Adrenal gland (tissue), 12 donors: ENCODE data around the gene KCTD21. TPM values are rescaled to one million over a fixed set of nuclear protein-coding genes. Genes with fewer than 3 reads are reported as not detected.

ENCODE experiments used
- DNase-seq, 7 donors: peaks; one replicate each; pipeline ENCODE4 v3.0.0-alpha.2; 2019 to 2020
- H3K27ac ChIP-seq, 5 donors: fragments of 200-600 bp; sonication (generic) in 4 of 5; 1 replicate in 3 of 5; 2 replicates in 2 of 5; pipeline versions ENCODE4 v1.5.1 to v1.8.0; 2016 to 2020; ENCODE audit warnings: mild to moderate bottlenecking in 1 of 5
- H3K27me3 ChIP-seq: fragments of 200-600 bp; 2 replicates; pipeline ENCODE4 v1.8.0; 2021
- H3K36me3 ChIP-seq, 2 donors: fragments of 200-600 bp; replicated peaks in 1 of 2; 1 replicate in 1 of 2; 2 replicates in 1 of 2; pipeline versions ENCODE4 v1.5.1 to v1.8.0; 2018 to 2022
- H3K4me1 ChIP-seq, 2 donors: fragments of 200-600 bp; replicated peaks in 1 of 2; 1 replicate in 1 of 2; 2 replicates in 1 of 2; pipeline versions ENCODE4 v1.5.1 to v1.8.0; 2018 to 2021
- H3K4me3 ChIP-seq, 4 donors: fragments of 200-600 bp; sonication (generic) in 3 of 4; one replicate each; pipeline ENCODE4 v1.5.1; 2016 to 2018
- H3K9me3 ChIP-seq, 3 donors: fragments of 200-600 bp; sonication (generic) in 1 of 3; replicated peaks in 1 of 3; 1 replicate in 2 of 3; 2 replicates in 1 of 3; pipeline versions ENCODE4 v1.5.1 to v1.8.0; 2016 to 2021
- POLR2A ChIP-seq, 2 donors: fragments of 450-650 bp; IDR thresholded peaks; one replicate each; pipeline ENCODE4 v1.6.1; 2017; ENCODE audit warnings: antibody characterized with exemption in 2 of 2, mild to moderate bottlenecking in 2 of 2, moderate library complexity in 1 of 2
- WGBS, 4 donors: extraction: QIAGEN DNeasy Blood & Tissue Kit in 2 of 4; methylation state at CpG; one replicate each; pipeline versions ENCODE4 v1.1.5 to v1.1.7; 2013 to 2017; 5-methylcytosine and 5-hydroxymethylcytosine counted together
- intact Hi-C, 2 donors: fragments of 100-400 bp; cut with DNase I; formaldehyde crosslinking; loops; one replicate each; pipeline versions ENCODE4 v1.14.1 to v1.15.0; 2022 to 2023
- polyA plus RNA-seq, 3 donors: library from polyadenylated mRNA; stranded (reverse); fragments of 200-250 nt in 2 of 3; fragments of 350-450 nt in 1 of 3; fragmentation: Illumina TruSeq in 1 of 3; extraction: RNeasy Lipid Tissue Mini Kit (QIAGEN cat#74804) in 1 of 3; gene quantifications; one replicate each; pipeline ENCODE4 v1.2.3, GENCODE V29; 2013 to 2014
- total RNA-seq, 9 donors: library from RNA; depleted of rRNA in 4 of 9; stranded (reverse); fragments of >200 nt in 4 of 9; fragments of 120-200 nt in 1 of 9; fragmentation: NEBNext Ultra II Directional in 1 of 9; extraction: Animal tissue kit (Norgen Biotek cat#: 25700) in 1 of 9; gene quantifications; one replicate each; pipeline versions ENCODE4 v1.1.0 to v1.2.4, GENCODE V29; 2013 to 2023
- TF ChIP-seq, protein P1 (sequence below), 6 experiments: fragments of 450-650 bp in 4 of 6; fragments of 200-600 bp in 2 of 6; sonication (generic) in 1 of 6; IDR thresholded peaks; 1 replicate in 5 of 6; 2 replicates in 1 of 6; pipeline versions ENCODE4 v1.5.1 to v1.8.0; 2016 to 2021; ENCODE audit warnings: antibody characterized with exemption in 6 of 6, mild to moderate bottlenecking in 2 of 6, moderate library complexity in 1 of 6
- donor health status: healthy with polysubstance abuse.
- donor health status: Bipolar disorder and iron deficiency.
- donor health status: DM: yes; HTN: yes; CAD: no.
- donor health status: DM: no; HTN: no; CAD: no.
- donor health status: DM: no; HTN: no; CAD: no.
- donor health status: DM: yes; HTN: yes; CAD: no.

Gene KCTD21
- total and polyA plus RNA-seq, 12 donors, result 9.3 to 54.0 (median 26.4) TPM

DNA sequence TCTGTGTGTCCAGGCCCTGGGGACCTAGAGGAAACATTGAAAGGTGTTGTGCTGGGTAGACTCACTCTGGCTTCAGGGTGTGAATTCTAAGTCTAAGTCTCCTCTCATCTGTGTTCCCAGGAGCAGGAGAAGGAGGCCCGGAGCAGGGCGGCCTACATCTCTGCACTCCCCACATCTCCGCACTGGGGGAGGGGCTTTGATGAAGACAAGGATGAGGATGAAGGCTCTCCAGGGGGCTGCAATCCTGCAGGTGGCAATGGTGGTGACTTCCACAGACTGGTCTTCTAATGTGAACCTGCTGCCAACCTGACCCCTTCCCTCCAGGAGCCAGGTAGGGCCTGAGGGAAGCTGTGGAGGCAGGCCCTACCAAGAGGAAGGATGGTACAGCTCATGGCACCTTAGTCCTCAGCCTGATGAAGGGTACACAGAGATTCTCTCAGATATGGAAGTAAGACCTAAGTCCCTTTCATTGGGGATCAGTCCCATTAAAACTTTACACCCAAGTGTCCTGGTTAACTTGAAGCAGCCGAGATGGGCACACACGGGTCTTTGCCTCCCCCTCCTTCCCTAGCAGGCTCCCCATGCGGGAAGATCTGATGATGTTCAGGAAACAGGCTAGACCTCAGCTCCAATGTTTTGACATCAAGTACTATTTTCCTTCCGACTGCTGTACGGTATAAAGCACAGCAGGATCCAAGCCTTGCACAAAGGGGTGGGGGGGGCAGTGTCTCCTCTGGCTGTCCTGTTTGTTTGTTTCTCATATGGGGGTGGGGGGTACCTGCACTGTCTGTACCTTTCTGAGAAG lies 25.3 kb upstream of the KCTD21 start:
- H3K36me3 ChIP-seq, result peaks cover 0 to 73% of the 10 kb centered on the region in 2 donors
- peak in 2 of 7 donors; percentile 19 to 51 for DNase-seq
- no peaks in the 10 kb centered on the region for H3K27me3 ChIP-seq
- H3K4me1 ChIP-seq, result peaks cover 0 to 10% of the 10 kb centered on the region in 2 donors
- no peaks in the 10 kb centered on the region for H3K9me3 ChIP-seq
- H3K27ac ChIP-seq, result peak overlapping the region in 3 of 5 donors; percentile 10 to 76 (median 75)
- H3K4me3 ChIP-seq, result no peak overlapping the region
- 78 to 86% (median 80%) methylated on average over 5 to 8 of the region's 8 CpGs for WGBS, 4 donors
- TF ChIP-seq POLR2A (IDR thresholded peaks at IDR 0.05), result no peak
- TF ChIP-seq, protein P1, sequence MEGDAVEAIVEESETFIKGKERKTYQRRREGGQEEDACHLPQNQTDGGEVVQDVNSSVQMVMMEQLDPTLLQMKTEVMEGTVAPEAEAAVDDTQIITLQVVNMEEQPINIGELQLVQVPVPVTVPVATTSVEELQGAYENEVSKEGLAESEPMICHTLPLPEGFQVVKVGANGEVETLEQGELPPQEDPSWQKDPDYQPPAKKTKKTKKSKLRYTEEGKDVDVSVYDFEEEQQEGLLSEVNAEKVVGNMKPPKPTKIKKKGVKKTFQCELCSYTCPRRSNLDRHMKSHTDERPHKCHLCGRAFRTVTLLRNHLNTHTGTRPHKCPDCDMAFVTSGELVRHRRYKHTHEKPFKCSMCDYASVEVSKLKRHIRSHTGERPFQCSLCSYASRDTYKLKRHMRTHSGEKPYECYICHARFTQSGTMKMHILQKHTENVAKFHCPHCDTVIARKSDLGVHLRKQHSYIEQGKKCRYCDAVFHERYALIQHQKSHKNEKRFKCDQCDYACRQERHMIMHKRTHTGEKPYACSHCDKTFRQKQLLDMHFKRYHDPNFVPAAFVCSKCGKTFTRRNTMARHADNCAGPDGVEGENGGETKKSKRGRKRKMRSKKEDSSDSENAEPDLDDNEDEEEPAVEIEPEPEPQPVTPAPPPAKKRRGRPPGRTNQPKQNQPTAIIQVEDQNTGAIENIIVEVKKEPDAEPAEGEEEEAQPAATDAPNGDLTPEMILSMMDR (IDR thresholded peaks at IDR 0.05), result no peak
- intact Hi-C loops, result loop anchor here in 1 of 2 donors (10.0 kb wide), 1 partner anchor 351 kb away; no protein-coding TSS in a partner anchor

DNA sequence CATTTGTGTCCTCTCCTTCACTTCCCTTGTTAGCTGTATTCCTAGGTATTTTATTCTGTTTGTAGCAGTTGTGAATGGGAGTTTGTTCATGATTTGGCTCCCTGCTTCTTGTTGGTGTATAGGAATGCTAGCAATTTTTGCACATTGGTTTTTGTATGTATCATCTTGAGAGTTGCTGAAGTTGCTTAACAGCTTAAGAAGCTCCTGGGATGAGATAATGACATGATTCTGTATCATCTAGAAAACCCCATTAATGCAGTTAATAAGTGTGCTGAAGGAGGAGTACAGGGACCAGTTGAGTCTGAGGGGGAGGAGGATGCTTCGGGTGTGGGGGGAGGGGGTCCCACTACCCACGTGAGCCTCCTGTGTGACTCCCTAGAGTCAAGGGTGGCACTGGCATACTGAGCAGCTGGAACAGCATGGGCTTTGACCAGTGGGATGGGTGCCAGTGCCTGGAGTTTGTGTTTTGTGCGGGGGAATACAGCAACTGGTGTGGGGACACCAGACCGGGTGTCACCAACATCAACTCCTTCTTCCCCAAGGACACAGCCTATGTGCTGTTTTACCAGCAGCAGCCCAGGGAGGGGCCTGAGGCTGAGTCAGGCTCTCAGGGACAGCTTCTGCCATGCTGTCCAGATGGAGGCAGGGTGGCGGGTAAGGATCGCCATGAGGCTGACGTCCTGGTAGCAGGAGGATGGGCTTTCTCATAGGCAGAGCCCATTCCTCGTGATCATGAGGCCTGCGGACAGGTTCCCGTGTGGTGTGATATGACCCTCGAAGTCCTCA lies 24.4 kb upstream of the KCTD21 start:
- Histone ChIP-seq H3K27ac (peak overlapping the region in 3 of 5 donors; percentile 10 to 76 (median 75)), H3K4me3 (no peak overlapping the region), H3K9me3 (no peaks in the 10 kb centered on the region), H3K36me3 (peaks cover 0 to 70% of the 10 kb centered on the region in 2 donors), H3K27me3 (no peaks in the 10 kb centered on the region), H3K4me1 (peaks cover 0 to 18% of the 10 kb centered on the region in 2 donors)
- 52 to 62% (median 58%) methylated on average over 2 to 11 of the region's 11 CpGs for WGBS, 4 donors
- TF ChIP-seq POLR2A (IDR thresholded peaks at IDR 0.05), result no peak
- TF ChIP-seq, protein P1 (IDR thresholded peaks at IDR 0.05), result no peak
- intact Hi-C loops, result loop anchor here in 1 of 2 donors (10.0 kb wide), 1 partner anchor 352 kb away; no protein-coding TSS in a partner anchor
- peak; percentile 81 to 90 (median 88) for DNase-seq

DNA sequence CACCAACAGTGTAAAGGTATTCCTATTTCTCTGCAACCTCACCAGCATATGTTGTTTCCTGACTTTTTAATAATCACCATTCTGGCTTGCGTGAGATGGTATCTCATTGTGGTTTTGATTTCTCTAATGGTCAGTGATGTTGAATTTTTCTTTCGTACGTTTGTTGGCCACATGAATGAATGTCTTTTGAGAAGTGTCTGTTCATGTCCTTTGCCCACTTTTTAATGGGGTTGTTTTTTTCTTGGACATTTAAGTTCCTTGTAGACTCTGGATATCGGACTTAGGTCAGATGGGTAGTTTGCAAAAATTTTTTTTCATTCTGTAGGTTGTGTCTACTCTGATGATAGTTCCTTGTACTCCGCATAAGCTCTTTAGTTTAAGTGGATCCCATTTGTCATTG lies 23.1 kb upstream of the KCTD21 start:
- Histone ChIP-seq H3K27ac (no peak overlapping the region), H3K9me3 (no peaks in the 10 kb centered on the region), H3K4me1 (peaks cover 0 to 20% of the 10 kb centered on the region in 2 donors), H3K4me3 (no peak overlapping the region), H3K27me3 (no peaks in the 10 kb centered on the region), H3K36me3 (peaks cover 0 to 75% of the 10 kb centered on the region in 2 donors)
- TF ChIP-seq POLR2A (IDR thresholded peaks at IDR 0.05), result no peak
- TF ChIP-seq, protein P1 (IDR thresholded peaks at IDR 0.05), result no peak
- intact Hi-C loops, result loop anchor here in 1 of 2 donors (10.0 kb wide), 1 partner anchor 353 kb away; no protein-coding TSS in a partner anchor
- no peak for DNase-seq
- 95 to 97% (median 95%) methylated on average over 5 of the region's 5 CpGs for WGBS, 4 donors
